HG03439 (cell line): Measurements from ENCODE around the gene ARF4.
A peak's percentile ranks its signal among the peaks of the same experiment; 100 is the strongest.

ENCODE experiments used
- ATAC-seq: cut with Tn5 transposase; IDR thresholded peaks from one replicate; pipeline ENCODE4 v1.9.1; 2021; ENCODE audit warnings: mild to moderate bottlenecking, moderate library complexity; ENCODE audit not compliant: unreplicated experiment

ARF4 gene

GRCh38 chr3:57582474-57583168 is 14.5 kb downstream of the ARF4 start:
- no peak for ATAC-seq

DNA sequence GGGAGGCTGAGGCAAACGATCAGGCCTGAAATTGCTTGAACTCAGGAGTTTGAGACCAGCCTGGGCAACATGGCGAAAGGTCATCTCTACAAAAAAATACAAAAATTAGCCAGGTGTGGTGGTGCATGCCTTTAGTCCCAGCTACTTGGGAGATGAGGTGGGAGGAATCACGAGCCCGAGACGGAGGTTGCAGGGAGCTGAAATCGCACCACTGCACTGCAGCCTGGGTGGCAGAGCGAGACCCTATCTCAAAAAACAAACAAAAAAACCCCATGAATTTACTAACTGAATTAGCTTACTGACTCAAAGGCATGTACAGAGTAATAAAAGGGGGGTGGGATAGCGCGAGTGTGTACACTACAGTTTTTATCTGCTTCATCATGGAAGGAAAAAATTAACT is 19.3 kb downstream of the ARF4 start:
- ATAC-seq: no peak

DNA sequence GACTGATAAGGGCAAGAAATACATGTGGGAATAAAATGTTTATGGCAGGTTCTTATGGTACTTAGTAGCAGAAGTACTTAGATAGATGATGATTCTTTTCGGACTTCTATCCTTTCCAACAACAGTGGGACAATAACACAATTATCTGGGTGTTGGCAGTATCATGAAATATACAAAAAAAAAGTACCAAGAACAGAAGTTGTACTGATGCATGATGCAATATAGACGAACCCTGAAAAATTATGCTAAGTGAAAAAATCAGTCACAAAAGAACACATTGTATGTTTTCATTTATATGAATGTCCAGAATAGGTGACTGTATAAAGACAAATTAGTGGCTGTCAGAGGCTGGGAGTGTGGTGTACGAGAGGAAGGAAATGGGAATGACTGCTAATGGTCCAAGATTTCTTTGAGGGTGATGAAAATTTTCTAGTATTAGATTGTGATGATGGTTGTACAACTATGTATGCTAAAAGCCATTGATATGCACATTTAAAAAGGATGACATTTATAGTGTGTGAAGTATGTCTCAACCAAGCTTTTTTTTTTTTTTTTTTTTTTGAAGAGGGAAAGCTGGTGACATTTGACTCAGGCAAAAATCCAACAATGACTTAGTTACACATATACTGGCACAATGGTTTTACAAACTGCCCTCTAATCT is 21.0 kb downstream of the ARF4 start:
- no peak for ATAC-seq

DNA sequence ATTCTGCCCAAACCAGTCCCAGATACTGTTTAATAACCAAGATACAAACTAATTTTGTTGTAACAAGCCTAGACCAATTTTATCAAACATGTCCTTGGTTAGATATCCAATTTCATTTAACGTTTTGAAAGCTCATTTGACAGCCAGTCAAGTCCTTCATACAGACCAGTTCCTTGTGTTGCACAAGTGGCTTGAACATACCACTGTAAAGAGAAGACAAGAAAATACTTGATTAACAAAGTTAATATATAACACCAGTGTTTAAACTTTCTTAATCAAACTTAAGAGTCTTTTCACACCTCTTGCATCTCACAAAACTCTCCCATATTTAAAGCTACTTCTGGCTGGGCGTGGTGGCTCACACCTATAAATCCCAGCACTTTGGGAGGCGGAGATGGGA is 25.0 kb downstream of the ARF4 start:
- ATAC-seq: no peak

GRCh38 chr3:57570878-57571277 is 26.3 kb downstream of the ARF4 start:
- ATAC-seq: no peak

DNA sequence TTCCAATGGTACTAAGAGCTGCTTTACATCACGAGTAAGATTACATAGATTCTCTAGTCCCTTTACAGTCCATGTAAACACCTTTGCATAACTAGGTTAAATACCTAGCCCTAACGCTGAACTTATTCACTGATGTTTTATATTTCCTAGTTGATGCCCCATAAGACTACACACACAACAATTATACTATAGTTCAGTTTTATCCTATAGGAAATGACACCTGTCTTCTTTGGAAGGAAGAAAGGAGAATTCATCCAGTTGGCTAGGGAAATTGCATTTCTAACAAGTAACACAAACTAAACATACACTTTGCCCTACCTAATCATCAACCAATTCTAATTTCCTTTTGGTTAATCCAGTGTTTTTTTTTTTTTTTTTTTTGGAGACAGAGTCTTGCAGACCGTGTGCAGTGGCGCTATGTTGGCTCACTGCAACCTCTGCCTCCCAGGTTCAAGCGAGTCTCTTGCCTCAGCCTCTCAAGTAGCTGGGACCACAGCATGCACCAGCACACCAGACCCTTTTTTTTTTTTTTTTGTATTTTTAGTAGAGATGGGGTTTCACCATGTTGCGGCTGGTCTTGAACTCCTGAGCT is 27.2 kb downstream of the ARF4 start:
- no peak for ATAC-seq

GRCh38 chr3:57559526-57559925 is 37.6 kb downstream of the ARF4 start:
- no peak for ATAC-seq

DNA sequence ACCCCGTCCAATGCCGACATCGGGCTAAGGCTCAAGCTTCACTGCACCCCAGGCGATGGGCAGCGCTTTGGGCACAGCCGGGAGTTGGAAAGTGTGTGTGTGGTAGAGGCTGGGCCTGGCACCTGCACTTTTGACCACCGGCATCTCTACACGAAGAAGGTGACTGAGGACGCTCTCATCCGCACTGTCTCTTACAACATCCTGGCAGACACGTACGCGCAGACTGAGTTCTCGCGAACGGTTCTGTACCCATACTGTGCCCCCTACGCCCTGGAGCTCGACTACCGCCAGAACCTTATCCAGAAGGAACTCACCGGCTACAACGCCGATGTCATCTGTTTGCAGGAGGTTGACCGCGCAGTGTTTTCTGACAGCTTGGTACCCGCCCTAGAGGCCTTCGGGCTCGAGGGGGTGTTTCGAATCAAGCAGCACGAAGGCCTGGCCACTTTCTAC is 40.0 kb downstream of the ARF4 start:
- ATAC-seq: peak; percentile 10

DNA sequence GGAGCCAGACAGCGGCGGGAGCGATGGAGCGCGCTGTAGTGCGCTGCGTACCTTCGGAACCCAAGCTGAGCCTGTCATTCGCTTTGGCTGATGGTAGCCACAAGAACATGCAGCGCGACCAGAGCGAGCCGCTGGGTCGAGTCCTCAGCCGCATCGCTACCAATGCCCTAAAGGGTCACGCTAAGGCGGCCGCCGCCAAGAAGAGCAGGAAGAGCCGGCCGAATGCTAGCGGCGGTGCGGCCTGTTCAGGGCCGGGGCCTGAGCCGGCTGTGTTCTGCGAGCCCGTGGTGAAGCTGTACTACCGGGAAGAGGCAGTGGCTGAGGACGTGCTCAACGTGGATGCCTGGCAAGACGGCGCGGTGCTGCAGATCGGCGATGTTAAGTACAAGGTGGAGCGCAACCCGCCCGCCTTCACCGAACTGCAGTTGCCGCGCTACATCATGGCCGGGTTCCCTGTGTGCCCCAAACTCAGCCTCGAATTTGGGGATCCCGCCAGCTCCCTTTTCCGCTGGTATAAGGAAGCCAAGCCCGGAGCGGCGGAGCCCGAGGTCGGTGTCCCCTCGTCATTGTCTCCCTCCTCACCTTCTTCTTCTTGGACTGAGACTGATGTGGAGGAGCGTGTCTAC is 40.6 kb downstream of the ARF4 start:
- peak; percentile 33 for ATAC-seq

DNA sequence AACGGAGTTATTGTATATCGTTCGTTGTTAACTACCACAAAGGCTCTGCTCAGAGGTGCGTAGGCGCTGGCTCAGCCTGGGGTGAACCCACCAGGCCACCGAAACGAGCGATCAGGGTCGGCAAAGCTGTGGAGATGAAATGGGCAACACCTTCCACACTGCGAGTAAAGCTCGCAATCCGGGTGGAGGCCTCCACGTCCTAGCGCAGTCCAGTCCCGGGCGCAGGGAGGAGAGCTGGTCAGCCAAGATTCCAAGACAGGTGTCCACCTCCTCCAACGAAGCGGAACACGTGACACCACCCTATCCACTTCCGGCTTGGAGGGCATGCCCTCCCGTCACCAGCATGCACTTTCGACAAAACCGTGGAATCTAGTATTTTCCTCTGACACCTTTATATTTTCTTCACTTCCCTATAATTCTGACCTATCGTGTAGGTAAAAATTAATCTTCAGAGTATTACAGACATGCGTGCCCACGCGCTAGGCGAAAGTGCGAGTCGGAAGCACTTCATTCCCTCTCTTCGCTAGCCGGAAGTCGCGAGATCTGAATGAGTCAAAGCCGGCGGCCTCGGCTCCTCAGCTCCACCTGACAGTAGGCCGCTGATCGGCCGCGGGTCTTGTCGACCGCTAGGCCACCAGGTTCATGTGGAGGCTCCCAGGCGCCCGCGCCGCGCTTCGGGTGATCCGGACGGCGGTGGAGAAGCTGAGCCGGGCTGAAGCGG is 41.2 kb downstream of the ARF4 start, which contains the start of gene PDE12:
Gene PDE12 (plus strand): TSS at position 537 of the 721 bp plus-strand sequence. CDS start 106 bp downstream, at position 643.
- ATAC-seq: peak; percentile 86

DNA sequence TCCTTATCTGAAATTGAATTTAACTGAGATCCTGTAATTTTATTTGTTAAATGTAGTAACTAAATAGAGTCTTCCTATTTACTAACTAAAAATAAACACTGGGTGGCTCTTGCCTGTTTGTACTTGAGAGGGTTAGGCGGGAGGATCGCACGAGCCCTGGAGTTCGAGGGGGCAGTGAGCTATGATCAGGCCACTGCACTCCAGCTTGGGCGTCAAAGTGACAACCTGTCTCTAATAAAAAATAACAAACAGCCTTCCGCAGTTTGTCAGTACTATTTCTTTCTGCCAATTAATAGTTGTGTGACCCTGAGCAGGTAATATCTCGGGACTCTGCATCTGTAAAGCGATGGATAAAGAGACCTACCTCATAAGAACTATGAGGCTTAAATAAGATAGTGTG is 41.8 kb downstream of the ARF4 start:
- no peak for ATAC-seq

- no peak for ATAC-seq
Measured at GRCh38 chr3:57546616-57547015, 50.5 kb downstream of the ARF4 start.

GRCh38 chr3:57545636-57546268 is 51.4 kb downstream of the ARF4 start:
- ATAC-seq: no peak

DNA sequence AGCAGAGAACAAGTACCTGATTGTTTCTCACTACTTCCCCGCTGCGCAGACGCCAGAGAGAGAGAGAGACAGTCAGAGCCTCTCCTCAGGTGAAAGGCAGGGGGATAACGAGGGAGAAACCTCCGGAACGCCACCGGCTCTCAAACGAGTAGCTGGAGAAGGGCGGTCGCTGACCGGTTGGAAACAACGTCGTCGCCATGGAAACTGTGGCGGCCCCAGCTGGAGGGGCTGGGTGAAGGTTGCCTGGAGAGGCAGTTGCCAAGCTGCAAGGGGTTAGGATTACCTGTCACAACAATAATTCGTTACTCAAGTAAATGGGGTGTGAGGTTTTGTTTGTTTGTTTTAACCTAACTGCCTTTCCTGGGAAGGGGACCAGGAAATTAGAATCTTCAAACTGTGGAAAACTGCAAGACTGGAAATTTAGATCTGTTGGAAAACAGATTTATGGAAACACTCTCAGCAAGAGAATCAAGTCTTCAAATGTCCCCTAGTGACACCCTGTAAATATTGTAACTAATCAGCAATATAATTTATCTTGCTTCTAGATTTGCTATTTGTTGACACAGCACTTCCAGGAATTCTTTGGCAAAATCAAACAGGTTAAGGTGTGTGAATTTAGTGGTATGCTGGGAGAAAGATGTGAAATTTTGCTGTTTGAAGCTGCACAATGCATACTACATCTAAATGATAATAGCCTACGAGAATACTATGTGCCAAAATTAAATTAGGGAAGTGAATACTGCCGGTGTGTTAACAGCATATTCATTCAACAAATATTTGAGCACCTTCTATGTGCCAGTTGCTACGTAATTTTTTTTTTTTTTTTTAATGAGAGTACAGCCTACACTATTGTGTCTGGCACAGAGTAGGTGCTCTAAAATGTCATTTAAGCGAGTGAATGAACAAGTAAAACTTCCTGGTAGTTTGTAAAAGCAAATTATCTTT is 52.7 kb downstream of the ARF4 start, which contains the start of gene DNAH12:
Gene DNAH12 (minus strand): TSS at position 164 of the 945 bp plus-strand sequence. CDS start 1,474 bp downstream, outside the sequence.
- ATAC-seq: no peak

GRCh38 chr3:57538465-57538864 is 58.7 kb downstream of the ARF4 start:
- no peak for ATAC-seq

- no peak for ATAC-seq
Measured at GRCh38 chr3:57530071-57530608, 67.0 kb downstream of the ARF4 start.
